HepG2 (cell line): Measurements from ENCODE around the gene GABARAPL2.

Source experiments
- CEBPB ChIP-seq: IDR thresholded peaks from 2 replicates; pipeline ENCODE4 v1.6.1; 2011; ENCODE audit warnings: low read depth, low read length, improper control_type of control experiment, borderline replicate concordance
- NCOR1 ChIP-seq: fragments of 200-600 bp; sonication (generic); IDR thresholded peaks from 2 replicates; pipeline ENCODE4 v1.7.0; 2017; ENCODE audit warnings: antibody characterized with exemption, low read length, borderline replicate concordance
- PHF21A ChIP-seq: sonication (generic); formaldehyde crosslinking; IDR thresholded peaks from 2 replicates; pipeline ENCODE4 v1.5.0; 2020; ENCODE audit warnings: mild to moderate bottlenecking, missing genetic modification reagents
- RFXANK ChIP-seq: IDR thresholded peaks from 2 replicates; pipeline ENCODE4 v1.6.1; 2016
- TBX3 ChIP-seq: fragments of 450-650 bp; IDR thresholded peaks from 2 replicates; pipeline ENCODE4 v1.6.1; 2017; ENCODE audit warnings: antibody characterized with exemption, mild to moderate bottlenecking, inconsistent platforms, borderline replicate concordance
- TCF12 ChIP-seq, 2 experiments: fragments of 450-650 bp in 1 of 2; sonication (generic) in 1 of 2; formaldehyde crosslinking in 1 of 2; IDR thresholded peaks; 2 replicates each; pipeline versions ENCODE4 v1.6.1 to v1.8.0; 2017 to 2022; ENCODE audit warnings: antibody characterized with exemption in 1 of 2, mild to moderate bottlenecking in 1 of 2, missing genetic modification reagents in 1 of 2, moderate library complexity in 1 of 2
- ZNF737 ChIP-seq: sonication (generic); formaldehyde crosslinking; IDR thresholded peaks from 2 replicates; pipeline ENCODE4 v1.5.0; 2020; ENCODE audit warnings: missing genetic modification reagents, mild to moderate bottlenecking, borderline replicate concordance
- TF ChIP-seq, protein P1 (sequence below): sonication (generic); formaldehyde crosslinking; IDR thresholded peaks from 2 replicates; pipeline ENCODE4 v1.5.0; 2020; ENCODE audit warnings: mild to moderate bottlenecking, missing genetic modification reagents, moderate library complexity
- TF ChIP-seq, protein P2 (sequence below): sonication (generic); formaldehyde crosslinking; IDR thresholded peaks from 2 replicates; pipeline ENCODE4 v1.4.0; 2020; ENCODE audit warnings: missing genetic modification reagents
- TF ChIP-seq, protein P3 (sequence below): IDR thresholded peaks from 2 replicates; pipeline ENCODE4 v1.6.1; 2012; ENCODE audit warnings: inconsistent platforms

DNA sequence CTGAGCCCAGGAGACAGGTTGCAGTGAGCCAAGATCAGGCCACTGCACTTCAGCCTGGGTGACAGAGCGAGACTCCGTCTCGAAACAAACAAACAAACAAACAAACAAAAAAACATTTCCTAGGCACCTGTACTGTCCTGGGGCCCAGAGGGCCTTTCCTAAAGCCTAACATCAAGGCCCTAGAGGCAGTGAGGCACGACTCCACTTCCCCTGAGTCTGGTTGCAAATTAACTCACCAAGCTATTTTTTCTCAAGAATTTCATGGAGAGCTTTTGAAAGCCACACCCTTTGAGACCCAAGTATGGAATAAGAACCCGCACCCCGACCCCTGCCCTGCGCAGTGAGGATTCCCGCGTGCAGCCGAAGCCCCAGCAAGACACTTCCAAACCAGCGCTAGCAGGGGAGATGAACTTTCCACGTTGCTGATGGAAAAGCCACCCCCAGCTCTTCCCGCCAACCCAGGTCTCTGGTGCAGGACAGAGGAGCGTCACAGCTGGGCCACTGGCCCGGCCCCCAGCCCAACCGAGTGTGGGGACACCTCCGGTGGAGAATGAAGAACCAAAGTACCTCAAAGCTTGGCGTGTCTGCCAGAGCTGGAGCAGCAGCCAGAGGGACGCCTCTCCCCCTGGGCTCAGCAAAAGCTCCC is 31.5 kb upstream of the GABARAPL2 start:
- TF ChIP-seq, protein P1, sequence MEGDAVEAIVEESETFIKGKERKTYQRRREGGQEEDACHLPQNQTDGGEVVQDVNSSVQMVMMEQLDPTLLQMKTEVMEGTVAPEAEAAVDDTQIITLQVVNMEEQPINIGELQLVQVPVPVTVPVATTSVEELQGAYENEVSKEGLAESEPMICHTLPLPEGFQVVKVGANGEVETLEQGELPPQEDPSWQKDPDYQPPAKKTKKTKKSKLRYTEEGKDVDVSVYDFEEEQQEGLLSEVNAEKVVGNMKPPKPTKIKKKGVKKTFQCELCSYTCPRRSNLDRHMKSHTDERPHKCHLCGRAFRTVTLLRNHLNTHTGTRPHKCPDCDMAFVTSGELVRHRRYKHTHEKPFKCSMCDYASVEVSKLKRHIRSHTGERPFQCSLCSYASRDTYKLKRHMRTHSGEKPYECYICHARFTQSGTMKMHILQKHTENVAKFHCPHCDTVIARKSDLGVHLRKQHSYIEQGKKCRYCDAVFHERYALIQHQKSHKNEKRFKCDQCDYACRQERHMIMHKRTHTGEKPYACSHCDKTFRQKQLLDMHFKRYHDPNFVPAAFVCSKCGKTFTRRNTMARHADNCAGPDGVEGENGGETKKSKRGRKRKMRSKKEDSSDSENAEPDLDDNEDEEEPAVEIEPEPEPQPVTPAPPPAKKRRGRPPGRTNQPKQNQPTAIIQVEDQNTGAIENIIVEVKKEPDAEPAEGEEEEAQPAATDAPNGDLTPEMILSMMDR, result no peak
- TF ChIP-seq, protein P2, sequence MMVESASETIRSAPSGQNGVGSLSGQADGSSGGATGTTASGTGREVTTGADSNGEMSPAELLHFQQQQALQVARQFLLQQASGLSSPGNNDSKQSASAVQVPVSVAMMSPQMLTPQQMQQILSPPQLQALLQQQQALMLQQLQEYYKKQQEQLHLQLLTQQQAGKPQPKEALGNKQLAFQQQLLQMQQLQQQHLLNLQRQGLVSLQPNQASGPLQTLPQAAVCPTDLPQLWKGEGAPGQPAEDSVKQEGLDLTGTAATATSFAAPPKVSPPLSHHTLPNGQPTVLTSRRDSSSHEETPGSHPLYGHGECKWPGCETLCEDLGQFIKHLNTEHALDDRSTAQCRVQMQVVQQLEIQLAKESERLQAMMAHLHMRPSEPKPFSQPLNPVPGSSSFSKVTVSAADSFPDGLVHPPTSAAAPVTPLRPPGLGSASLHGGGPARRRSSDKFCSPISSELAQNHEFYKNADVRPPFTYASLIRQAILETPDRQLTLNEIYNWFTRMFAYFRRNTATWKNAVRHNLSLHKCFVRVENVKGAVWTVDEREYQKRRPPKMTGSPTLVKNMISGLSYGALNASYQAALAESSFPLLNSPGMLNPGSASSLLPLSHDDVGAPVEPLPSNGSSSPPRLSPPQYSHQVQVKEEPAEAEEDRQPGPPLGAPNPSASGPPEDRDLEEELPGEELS, result no peak
- TF ChIP-seq RFXANK (CRISPR knock-in tag) (no peak), ZNF737 (CRISPR knock-in tag) (no peak), CEBPB (no peak), TBX3 (no peak), NCOR1 (no peak), PHF21A (CRISPR knock-in tag) (no peak), TCF12 (IDR thresholded peaks at IDR 0.05) (no peak), TCF12 (CRISPR knock-in tag; IDR thresholded peaks at IDR 0.05) (no peak)
- TF ChIP-seq, protein P3, sequence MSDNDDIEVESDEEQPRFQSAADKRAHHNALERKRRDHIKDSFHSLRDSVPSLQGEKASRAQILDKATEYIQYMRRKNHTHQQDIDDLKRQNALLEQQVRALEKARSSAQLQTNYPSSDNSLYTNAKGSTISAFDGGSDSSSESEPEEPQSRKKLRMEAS, result no peak
